Activated CD8-positive, alpha-beta memory T cell treated with anti-CD3 and anti-CD28 coated beads, Interleukin-2, amount 50 U/mL, for 24 hours (primary cell): ENCODE data around the gene TPST2.

Experiments used
- DNase-seq: peaks from one replicate; pipeline ENCODE4 v3.0.0-alpha.2; 2020; ENCODE audit errors: extremely low read depth

TPST2 gene

DNA sequence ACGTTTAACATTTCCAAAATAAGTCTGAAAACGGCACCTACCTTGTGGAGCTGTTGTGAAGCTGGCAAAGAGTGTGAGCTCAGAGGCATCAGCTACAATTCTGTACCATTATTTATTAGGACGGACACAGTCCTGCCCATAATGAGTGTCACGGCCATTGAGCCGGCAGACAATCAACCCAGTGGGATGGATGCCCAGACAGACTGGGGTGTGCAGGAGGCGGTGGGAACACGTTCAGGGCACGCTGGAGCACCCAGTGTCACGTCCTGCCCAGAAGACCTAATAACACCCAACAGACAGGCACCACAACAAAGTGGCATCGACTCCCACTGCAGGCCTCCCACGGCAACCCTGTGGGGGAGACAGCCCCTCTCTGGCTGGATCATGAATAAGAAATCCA lies 34.5 kb downstream of the TPST2 start:
- no peak for DNase-seq

DNA sequence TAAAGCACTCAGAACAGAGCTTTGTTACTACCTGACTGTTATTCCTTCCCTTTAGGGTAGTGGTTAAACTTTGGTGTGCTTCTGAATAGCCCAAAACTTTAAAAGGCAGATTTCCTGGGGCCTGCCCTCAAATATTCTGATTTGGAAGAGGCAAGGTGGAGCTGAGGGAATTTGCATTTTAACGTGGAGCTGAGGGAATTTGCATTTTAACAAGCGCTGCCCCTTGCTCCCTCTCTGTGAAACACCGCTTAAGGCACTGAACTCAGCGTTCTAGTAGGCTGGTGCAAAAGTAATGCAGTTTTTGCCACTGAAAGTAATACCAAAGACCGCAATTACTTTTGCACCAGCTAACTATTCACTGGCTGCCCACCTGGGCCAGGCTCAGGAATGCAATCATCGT lies 35.0 kb downstream of the TPST2 start:
- no peak for DNase-seq

DNA sequence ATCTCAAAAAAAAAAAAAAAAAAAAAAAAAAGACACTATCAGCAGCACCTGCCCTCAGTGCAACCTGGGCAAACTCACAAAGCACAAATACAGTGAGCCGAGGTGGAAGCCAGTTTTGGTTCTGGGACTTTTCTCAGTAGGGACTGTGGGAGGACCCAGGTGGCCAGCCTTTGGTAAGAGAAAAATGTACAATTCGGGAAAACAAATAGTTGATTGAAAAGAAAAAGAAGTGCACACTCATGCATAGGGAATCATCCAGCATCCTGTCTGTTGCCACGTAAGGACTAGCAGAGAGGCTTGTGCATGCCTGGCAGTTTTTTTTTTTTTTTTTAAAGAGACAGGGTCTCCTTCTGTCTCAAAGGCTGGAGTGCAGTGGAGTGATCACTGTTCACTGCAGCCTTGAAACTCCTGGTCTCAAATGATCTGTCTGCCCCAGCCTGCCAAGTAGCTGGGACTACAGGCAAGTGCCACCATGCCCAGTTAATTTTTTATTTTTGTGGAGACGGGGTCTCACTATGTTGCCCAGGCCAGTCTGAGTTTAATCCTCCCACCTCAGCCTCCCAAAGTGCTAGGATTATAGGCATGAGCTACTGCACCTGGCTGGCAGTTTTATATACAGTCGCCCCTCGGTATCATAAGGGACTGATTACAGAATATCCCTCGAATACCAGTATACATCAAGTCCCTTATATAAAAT lies 36.7 kb downstream of the TPST2 start:
- DNase-seq = no peak

DNA sequence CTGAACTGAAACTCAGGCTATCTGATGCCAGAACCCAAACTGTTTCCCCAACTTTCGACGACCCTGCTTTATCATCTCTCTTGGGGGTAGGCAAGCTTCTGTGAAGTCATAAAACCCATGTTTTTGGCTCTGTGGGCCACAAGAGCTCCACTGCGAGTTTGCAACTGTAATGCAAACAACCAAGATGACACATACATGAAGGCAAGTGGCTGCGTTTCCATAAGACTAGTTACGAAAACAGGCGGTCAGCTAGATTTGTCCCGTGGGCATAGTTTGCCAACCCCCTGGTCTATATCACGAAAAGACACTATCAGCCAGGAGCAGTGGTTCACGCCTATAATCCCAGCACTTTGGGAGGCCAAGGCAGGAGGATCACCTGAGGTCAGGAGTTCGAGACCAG lies 37.5 kb downstream of the TPST2 start:
- DNase-seq = no peak

DNA sequence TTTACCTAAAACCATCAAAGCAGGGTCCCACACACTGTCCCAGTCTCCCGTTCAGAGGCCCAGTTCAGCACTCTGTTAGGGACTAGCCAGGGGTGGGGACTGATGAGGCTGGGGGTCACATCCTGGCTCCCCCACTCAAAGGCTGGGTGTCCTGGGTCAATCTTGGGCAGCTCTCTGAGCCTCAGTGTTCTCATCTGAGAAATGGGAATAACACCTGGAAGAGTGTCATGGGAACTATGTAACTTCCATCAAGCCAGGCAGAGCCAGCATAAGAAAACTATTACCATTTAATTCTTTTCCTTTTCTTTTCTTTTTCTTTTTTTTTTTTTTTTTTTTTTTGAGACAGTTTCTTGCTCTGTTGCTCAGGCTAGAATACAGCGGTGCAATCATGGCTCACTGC lies 38.4 kb downstream of the TPST2 start:
- no peak for DNase-seq

DNA sequence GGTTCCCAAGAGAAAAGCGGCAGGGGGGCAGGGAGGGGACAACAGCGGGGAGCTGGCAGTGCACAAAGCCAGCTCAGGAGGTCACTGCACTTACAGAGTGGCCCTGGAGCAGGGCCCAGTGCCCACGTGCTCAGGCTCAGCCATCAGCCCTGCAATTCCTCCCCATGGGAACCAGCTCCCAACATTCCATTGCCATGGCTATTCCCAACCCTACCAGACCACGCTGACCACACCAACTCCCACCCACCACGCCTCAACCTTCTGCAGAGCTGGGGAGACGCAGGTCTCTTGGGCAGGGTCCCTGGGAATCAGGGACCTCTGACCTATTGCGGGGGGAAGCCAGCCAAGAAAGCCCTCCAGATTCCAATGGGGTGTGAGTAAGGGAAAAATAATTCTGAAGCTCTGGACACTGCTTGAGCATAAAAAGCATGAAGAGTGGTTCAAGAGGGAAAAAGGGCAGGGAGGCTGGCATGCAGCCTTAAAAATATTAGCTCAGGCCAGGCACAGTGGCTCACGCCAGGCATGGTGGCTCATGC lies 39.4 kb downstream of the TPST2 start:
- no peak for DNase-seq

DNA sequence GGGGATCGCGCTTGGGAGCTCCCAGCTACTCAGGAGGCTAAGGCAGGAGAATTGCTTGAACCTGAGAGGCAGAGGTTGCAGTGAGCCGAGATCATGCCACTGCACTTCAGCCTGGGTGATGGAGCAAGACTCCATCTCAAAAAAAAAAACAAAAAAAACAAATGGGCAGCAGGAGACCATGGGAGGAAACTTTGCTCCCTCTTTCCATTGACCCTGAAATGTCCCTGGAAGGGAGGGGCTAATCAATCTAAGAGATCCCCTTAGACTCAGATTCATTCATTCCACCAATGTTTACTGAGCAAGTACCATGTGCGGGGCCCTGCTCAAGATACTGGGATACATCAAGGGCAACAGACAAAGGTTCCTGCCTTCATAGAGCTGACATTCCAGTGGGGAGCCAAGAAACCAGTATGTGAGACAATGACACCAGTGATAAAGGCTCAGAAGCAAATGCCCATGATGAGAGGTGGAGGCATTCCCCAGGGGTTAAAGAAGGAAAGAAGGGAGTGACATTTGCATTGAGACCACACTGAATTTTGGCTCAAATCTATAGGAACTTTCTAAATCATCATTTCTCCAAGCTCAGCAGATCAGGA lies 39.9 kb downstream of the TPST2 start:
- no peak for DNase-seq

DNA sequence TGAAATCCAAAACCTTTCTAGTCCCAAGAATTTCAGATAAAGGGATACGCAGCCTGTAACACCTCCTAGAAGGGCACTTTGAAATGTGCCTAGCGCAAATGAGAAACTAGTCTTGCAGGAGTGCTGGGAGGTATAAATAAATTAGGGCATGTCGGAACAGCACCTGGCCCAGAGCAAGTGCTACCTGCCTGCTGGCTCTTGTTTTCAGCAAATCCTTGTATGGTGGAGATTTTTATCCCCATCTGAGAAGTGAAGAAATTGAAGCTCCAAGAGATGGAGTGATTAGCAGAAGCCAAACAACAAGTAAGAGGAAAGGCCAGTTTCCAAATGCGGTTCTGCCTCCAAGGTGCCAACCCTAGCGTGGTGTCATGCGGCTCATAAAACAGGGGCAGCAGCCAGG lies 40.9 kb downstream of the TPST2 start:
- DNase-seq = no peak

DNA sequence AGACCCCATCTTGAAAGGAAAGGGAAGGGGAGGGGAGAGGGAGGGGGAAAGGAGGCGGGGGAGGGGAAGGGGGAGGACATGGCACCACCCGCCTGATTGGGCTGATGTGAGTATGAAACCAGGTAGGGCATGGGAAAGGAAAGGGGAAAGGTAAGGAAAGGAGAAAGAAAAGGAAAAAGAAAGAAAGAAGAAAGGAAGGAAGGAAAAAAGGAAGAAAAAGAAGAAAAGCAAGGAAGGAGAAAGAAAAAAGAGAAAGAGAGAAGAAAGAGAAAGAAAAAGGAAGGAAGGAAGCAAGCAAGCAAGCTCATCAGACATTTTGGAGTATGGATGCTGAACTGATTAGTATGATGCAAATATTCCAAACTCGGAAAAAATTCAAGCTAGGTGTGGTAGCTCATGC lies 41.6 kb downstream of the TPST2 start:
- no peak for DNase-seq

DNA sequence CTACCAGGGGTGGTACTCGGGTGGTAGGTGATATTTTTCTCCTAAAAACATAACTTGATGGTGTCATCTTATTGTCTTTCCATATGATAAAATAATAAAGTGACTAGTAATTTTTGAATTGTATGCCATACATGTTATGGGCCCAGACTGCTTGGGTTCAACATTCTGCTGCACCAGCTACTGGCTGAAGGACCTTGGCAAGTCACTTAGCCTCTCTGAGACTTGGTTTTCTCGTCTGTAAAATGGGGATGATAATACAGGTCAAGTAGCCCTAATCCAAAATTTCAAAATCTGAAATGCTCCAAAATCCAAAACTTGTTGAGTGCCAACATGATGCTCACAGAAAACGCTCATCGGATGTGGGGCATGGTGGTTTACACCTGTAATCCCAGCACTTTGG lies 42.1 kb downstream of the TPST2 start:
- no peak for DNase-seq

DNA sequence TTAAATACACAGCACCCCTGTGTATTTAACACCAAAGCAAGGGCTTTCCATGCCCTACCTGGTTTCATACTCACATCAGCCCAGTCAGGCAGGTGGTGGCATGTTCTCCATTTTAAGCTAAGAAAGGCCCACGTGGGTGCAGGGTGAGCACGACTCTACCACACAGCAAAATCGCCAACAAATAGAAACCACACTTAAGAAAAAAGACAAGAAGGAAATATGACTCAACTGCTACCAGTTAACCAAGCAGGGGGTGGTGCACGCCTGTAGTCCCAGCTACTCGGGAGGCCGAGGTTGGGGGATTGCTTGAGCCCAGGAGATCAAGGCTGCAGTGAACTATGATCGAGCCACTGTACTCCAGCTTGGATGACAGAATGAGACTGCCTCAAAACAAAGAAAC lies 42.5 kb downstream of the TPST2 start:
- DNase-seq = no peak

DNA sequence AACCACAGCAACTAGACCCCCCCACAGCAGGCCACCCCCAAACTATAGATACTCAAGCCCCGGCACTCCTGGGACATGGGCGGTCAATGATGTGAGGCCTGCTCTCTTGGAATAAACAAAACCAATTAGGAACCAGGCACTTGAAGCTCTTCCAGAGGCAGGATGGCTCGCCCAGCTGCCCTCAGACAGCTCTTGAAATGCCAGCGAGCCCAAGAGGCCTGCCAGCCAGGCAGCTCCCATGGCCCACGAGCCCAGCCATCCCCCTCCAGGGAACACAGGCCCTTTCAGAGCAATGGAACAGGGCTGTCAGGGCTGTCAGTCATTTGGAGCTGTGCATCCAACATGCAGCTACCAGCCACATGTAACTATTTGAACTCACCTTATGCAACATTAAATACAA lies 43.6 kb downstream of the TPST2 start:
- no peak for DNase-seq

DNA sequence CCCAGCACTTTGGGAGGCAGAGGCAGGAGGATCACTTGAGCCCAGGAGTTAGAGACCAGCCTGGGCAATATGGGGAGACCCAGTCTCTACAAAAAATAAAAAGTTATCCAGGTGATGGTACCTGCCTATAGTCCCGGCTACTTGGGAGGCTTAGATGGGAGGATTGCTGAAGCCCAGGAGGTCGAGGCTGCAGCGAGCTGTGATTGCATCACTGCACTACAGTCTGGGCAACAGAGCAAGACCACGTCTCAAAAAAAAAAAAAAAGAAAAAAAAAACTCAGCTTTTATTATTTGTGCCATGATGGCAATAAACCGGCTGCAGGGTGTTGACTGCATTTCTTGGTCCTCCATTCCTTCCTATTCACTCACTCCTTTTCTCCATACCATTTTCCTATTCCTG lies 44.1 kb downstream of the TPST2 start:
- no peak for DNase-seq

DNA sequence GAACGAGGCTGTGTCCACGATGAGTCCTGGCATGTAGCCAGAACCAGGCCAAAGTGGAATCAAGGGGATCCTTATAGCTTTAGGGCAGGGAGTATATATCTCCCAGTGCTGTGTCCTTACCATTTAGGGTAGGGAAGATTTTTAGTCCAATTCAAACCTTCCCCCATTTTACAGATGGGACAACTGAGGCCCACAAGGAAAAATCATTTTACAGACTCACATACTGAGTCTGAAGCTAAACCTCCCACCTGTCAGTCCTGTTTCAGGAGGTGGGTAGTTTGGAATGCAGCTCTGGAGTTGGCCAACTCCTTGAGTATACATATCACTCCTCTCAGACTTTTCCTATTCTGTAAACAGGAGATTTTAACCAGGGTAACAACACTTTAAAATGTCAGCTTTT lies 44.5 kb downstream of the TPST2 start:
- DNase-seq = no peak

DNA sequence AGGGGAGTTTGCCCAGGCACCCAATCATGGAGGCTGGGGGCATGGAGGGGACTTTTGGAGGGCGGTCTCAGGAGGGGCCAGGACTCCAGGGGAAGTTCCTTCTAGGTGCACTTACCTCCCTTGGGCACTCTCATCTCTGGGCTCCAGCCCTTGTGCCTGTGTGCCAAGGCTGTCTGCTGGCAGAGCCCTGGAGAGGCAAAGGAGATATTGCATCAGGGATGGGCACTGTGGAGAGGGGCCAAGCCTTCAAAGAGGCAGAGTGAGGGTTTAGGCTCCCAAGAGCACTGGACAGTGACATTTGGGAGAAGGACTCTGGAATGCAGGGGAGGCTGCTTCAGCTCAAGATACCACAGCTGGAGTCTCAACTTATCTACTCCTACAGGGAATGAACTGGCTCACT lies 45.4 kb downstream of the TPST2 start:
- no peak for DNase-seq

DNA sequence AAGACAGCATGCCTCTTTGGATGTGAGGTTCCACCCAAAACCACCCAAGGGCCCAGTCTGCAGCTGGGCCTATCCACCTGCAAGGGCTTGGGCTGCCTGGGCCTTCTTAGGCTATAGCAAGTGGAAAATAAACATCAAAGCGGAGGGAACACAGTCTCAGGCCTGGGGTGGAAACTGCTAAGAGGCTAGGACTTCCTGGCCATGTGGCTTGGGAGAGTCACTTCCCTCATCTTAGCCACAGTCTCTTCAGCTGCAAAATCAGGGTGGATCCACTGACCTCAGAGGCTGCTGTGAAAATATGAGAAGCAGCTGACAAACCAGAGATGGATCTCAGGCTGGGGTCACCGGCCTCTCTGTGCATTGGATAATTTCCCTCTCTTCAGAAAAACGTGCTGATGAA lies 47.1 kb downstream of the TPST2 start:
- no peak for DNase-seq

DNA sequence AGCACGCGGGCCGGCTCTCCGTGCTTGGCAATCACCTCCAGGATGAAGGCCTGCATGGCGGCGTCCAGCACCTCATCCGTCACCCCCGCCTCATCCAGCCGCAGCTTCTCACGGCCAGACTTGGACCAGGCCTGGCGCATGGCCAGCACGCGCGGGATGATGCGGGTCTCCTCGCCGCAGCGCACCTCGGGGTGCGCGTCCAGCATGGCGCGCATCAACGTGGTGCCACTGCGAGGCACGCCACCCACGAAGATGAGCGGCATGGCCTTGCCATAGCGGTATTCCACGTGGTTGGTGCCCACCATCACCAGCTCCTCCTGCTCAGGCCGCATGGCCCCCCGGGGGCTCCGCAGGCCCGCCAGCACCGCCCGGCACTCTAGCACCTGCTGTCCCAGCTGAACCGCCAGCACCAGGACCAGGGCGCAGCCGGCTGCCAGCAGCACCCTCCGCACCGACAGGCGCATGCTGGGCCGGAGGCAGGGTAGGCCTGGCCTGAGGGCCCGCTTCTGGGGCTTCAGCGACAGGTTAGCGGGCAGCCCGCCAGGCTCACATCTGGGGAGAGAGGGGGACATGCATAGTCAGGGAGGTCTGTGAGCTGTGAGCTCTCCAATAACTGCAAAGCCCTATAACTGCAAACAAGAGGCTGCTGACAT lies 48.6 kb downstream of the TPST2 start:
- DNase-seq = no peak

DNA sequence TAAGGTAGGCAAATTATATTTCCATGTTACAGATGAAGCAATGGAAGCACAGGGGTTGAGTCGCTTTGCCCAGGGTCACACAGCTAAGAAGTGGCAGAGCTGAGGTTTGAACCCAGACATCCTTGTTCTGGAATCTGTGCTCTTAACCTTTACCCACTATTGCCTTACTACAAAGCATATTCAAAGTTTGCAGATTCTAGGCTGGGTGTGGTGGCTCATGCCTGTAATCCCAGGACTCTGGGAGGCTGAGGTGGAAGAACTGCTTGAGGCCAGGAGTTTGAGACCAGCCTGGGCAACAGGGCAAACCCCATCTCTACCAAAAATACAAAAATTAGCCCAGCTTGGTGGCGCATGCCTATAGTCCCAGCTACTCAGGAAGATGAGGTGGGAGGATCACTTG lies 49.8 kb downstream of the TPST2 start:
- no peak for DNase-seq

DNA sequence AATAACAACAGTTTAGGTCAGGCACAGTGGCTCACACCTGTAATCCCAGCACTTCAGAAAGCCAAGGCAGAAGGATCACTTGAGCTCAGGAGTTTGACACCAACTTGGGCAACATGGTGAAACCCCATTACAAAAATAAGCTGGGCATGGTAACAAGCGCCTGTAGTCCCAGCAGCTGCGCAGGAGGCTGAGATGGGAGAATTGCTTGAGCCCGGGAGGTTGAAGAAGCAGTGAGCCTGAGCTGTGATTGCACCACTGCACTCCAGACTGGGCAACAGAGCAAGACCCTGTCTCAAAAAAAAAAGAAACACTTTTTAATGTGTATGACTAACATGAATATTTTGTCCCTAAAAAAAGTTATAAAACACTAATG lies 53.2 kb downstream of the TPST2 start:
- DNase-seq = no peak

DNA sequence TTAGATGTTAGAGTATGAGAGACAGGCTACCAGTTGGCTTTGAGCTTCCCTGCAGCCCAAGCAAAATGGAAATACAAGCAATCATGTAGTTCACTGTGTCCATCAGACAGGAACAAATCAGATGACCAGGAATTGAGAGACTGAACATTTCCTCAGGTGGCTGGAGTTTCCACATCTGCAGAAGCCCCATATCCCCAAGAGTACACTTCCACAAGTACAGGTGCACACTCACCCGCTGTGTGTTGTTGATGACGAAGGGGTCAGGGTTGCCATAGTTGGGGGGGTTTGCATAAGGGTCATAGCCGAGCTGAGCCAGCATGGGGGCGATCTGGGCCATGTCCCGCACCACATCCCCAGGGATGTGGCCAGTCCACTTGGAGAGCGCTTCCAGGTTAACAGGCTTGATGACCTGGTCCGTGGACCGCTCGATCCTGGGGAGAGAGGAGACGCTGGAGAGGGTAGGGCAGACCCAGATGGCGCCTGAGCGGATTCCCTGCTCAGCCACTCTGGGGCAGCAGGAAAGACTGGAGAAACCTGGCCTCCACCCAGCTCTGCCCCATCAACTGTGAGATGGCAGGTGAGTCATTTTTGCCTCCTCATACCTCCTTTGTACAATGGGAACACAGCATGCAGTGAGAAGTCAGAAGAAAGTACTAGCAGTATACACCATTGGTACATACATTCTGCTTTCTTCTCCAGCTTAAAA lies 53.7 kb downstream of the TPST2 start:
- no peak for DNase-seq

DNA sequence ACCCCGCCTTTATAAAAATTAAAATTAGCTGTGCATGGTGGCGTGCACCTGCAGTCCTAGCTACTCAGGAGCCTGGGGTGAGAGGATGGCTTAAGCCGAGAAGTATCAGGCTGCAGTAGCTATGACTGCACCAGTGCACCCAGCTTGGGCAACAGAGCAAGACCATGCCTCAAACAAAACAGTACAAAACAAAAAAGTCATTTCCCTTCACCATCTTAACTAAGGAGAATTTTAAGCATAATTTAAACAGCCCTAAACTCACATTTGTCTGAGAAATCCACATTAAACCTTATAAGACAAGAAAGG lies 54.4 kb downstream of the TPST2 start:
- no peak for DNase-seq

DNA sequence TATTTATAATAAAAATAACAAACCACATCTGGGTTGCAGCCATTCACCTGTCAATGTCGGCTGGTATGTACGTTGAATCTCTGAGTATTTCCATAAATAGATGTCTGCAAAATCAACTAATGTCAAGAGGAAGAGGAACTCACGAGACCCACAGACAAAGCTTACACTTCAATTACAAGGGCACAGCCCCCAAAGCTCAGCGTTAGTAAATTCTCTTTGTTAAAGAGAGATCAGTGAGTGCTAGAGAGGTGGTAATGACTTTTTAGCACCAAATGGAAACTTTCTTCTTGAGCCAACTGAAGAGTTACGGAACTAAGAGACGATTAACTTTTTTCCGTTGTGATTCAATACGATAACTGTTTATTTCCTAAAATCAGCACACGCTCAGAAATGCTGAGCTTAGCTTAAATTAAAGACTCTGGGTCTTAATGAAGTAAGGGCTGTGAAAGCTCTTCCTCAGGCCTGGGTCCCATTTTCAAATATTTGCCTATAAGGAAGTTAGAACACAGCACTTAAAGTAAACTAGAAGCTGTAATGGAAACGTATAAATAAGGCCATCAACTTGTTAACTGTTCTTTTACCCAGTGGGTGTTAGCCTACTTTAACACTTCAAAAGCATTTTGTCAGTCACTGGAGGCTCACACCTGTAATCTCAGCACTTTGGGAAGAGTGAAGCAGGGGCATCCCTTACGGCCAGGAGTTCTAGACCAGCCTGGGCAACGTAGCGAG lies 54.9 kb downstream of the TPST2 start:
- no peak for DNase-seq
